ENCODE measurements around the gene BCKDHA.
"Not testable (repeated sequence)": the region's sequence is repeated elsewhere in the genome, so short reads cannot be mapped to it uniquely, and the experiment has no call there.

The BCKDHA gene

GRCh38 chr19:41408256-41408655 is 10.6 kb downstream of the BCKDHA start:
- no peak for DNase-seq

GRCh38 chr19:41408846-41409245 is 11.2 kb downstream of the BCKDHA start:
- DNase-seq: not testable (repeated sequence)

GRCh38 chr19:41409288-41409687 is 11.7 kb downstream of the BCKDHA start:
- no peak for DNase-seq

- DNase-seq: no peak
Measured at GRCh38 chr19:41410336-41411054, 12.9 kb downstream of the BCKDHA start.

- DNase-seq: no peak
Measured at GRCh38 chr19:41411100-41411967, 13.7 kb downstream of the BCKDHA start.

GRCh38 chr19:41411968-41412265 is 14.3 kb downstream of the BCKDHA start:
- DNase-seq: no peak

GRCh38 chr19:41412953-41413352 is 15.3 kb downstream of the BCKDHA start:
- DNase-seq: no peak

DNA sequence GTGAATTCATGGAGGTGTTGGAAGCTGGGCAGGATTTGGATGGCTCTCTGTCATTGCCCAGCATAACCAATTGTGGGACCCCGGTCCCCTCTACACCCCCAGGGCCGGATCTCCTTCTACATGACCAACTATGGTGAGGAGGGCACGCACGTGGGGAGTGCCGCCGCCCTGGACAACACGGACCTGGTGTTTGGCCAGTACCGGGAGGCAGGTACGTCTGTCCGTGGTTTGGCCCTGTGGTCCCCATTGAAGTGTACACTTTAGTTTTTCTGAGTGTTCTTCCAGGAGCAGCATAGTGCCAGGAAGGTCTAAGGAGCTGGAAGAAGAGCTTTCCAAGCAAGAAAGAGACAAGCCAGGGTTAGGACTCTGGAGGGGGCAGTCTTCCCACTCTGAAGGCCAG is 16.3 kb downstream of the BCKDHA start:
- no peak for DNase-seq

DNA sequence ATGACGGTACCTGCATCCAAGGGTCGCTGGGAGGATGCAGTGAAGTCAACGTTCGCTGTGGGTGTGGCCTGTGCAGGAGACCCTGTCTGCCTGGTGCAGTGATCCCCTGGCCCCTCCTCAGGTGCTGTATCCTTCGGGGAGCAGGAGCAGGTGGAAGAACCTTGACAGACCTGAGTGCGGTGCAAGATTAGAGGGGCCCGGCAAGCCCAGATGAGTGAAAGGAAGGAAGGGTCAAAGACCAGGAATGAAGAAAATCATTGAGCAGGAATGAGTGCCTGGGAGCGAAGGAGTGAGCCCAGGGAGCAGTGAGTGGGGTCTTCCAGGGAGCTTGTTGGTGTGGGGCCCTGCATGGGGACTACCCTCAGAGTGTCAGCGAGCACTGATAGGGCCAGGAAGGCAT is 16.8 kb downstream of the BCKDHA start:
- no peak for DNase-seq

DNA sequence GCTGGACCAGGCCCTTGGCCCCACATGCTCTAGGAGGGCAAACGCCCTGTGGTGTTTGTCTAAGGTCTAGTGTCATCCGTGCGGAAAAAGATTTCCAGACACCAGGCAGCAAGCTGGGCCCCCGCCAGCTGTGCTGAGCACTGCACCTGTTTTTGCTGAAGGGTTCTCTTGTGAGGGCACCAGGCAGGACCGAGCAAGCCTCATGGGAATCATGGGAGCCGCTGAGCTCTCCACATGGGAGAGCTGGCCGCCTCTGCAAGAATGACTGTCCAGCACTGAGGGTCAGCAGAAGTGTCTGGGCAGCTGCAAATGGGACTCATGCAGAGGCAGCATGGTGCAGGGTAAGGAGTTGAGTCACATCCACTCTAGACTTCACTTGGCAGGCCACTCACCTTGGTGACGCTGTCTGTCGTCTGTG is 17.5 kb downstream of the BCKDHA start:
- no peak for DNase-seq

DNA sequence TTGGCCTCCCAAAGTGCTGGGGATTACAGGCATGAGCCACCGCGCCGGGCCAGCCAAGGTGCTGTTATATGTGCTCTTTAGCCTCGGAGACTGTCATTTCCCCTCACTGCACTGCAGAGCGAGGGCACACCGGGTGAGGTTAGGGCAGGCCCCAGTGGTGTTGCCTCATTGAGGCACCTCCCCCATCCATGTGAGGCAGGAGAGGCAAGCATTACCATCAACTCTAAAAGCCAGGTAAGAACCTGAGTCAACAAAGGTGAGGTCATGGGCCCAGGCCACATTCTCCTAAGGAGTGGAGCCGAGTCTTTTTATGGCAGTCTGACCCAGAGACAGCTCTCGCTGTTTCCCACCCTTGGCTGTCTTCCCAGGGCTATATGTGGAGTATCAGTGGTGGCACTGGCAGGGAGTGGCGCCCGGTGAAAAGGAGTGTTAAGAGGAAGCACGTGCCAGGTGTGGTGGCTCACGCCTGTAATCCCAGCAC is 18.6 kb downstream of the BCKDHA start:
- no peak for DNase-seq

- peak; percentile 35 for DNase-seq
Measured at GRCh38 chr19:41420101-41420880, 22.7 kb downstream of the BCKDHA start.

DNA sequence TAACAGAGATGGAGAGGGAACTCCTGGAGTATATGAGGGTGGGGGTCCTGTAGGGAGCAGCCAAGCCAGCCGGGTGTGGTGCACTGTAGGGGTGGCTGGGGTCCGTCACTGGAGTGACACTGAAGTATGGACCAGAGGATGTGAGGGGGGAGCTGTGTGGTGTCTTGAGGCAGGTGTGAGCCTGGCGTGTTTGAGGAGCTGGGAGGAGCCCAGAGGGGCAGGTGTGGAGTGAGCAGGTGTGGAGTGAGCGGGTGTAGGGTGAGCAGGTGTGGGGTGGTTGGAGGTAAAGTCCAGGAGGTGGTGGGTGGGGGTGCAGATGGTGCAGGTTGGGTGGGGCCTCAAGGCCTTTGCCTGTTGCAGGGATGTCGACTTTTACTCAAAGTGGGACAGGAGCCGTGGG is 23.7 kb downstream of the BCKDHA start:
- DNase-seq: no peak

DNA sequence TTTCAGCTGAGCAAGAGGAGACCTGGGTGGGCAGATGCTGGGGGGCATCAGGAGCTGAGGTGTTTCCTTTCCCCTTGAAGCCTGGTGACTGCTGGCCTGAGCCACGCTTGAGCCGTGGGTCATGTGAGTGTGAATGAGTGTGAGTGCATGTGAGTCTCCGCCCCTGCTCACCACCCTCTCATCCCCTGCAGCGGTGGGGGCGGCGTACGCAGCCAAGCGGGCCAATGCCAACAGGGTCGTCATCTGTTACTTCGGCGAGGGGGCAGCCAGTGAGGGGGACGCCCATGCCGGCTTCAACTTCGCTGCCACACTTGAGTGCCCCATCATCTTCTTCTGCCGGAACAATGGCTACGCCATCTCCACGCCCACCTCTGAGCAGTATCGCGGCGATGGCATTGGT is 24.4 kb downstream of the BCKDHA start:
- no peak for DNase-seq

DNA sequence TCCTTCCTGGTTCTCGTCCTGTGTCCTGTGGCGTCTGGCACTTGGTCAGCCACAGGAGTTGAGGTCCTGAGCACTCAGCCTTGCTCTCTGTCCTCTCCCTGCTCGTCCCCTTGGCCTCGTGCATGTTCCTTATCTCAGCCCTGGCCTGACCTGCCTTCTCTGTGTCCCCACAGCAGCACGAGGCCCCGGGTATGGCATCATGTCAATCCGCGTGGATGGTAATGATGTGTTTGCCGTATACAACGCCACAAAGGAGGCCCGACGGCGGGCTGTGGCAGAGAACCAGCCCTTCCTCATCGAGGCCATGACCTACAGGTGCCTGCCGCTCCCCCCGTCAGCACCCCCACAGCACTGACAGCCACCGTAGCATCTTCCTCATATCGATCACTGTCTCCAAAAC is 24.8 kb downstream of the BCKDHA start:
- DNase-seq: no peak

- no peak for DNase-seq
Measured at GRCh38 chr19:41422955-41423354, 25.3 kb downstream of the BCKDHA start.

- DNase-seq: no peak
Measured at GRCh38 chr19:41424335-41425173, 26.9 kb downstream of the BCKDHA start.

GRCh38 chr19:41425174-41426115 is 27.8 kb downstream of the BCKDHA start:
- DNase-seq: no peak

DNA sequence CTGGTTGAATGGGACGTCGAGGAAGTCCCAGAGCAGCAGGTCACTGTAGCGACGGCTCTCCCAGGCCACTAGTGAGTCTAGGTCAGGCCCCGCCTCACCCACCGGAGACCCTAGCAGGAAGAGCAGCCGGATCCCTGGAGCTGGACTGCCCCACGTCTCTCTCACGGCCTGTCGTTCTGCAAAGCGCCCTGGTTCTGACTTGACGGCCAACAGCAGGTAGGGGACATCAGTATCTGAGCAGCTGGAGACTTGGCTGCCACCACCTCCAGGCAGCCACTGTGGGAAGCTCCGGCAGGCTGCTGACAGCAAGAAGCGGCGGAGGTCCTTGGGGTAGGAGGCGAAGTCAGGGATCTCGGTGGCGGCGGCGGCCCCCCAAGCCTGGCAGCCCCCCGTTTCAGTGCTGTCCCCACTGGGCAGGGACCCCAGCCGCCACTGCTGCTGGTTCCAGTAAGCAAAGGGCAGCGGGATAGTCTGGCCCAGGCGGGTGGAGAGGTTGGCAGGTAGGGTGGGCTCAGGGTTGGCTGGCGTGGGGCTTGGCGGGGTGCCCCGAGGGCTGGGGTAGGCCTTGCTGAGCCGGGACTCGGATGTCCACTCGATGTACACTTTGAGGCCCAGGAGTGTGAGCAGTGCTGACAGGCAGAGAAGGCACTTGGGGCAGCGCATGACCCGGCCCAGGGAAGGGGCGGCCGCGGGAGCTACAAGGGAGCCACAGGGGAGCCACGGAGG is 28.7 kb downstream of the BCKDHA start:
- DNase-seq: no peak

DNA sequence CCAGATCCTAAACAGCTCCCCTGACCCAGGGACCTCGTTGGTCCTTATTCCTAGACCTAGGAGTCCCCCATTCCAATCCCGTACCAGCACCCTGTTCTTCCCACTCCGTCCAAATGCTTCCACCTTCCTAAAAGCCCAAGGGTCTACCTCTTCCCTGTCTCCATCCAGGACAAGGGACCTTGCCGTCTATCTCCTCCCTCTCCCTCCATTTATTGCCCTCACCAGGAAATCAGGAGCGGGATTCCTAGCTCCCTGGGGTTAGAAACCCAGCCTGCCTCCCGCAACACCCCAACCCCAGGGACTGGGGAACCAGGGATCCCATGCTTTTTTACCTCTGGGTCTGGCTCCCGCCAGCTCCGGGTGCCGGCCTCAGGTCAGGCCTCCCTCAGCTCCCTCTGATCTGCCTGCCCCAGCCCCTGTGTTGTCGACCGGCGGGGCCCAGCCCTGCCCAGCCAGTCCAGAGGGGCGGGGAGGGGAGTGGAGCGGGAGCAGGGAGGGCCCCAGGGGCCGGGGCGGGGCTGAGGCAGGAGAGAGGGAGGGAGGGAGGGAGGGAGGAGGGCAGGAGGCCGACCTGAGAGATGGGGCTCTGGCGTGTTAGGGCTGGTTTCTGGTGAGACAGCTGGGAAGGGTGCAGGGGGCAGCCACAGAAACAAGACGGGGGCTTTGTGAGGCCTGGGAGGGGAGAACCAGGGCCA is 29.5 kb downstream of the BCKDHA start, which contains the start of gene B3GNT8:
Gene B3GNT8 (minus strand): TSS at position 423 of the 695 bp plus-strand sequence. CDS start 596 bp downstream, outside the sequence.
- DNase-seq: no peak

Measured in SIG-M5 (cell line).